ENCODE measurements around the gene KRT31.
"Not testable (repeated sequence)": the region's sequence is repeated elsewhere in the genome, so short reads cannot be mapped to it uniquely, and the experiment has no call there.

GRCh38 chr17:41350381-41350878 lies 47.0 kb downstream of the KRT31 start, which contains the start of gene KRT33A:
- TF ChIP-seq EZH2 (IDR thresholded peaks at IDR 0.05; ENCODE audit: low read length, missing control alignments); CTCF (conservative IDR thresholded peaks at IDR 0.05 in 1 of 2, IDR thresholded peaks at IDR 0.05 in 1 of 2; ENCODE audit: low read depth in 1 of 2, low read length in 2 of 2): not testable (repeated sequence)
